ENCODE results near the gene EEF1AKMT1. TPM values are rescaled to one million over a fixed set of nuclear protein-coding genes. Genes with fewer than 3 reads are reported as not detected.

EEF1AKMT1 gene
- total and polyA plus RNA-seq, 10 of the 15 experiments (the other 5 are each of a cell fraction or from before 2014, with no cell fraction given): 7.9 to 44.5 (median 11.0) TPM

GRCh38 chr13:20738616-20739015 lies 35.1 kb downstream of the EEF1AKMT1 start:
- H3K79me2 ChIP-seq (ENCODE audit: control insufficient read depth, insufficient read depth, low read length): no peaks in the 10 kb centered on the region
- SMC1A ChIA-PET (ENCODE audit: uncharacterized antibody, unreplicated experiment): no interaction called here
- H4K20me1 ChIP-seq (ENCODE audit: control insufficient read depth, insufficient read depth): no peaks in the 10 kb centered on the region
- CTCF ChIA-PET: no interaction called here
- H3K27me3 ChIP-seq (replicated peaks in 1 of 2; ENCODE audit: control insufficient read depth in 2 of 2, insufficient read depth in 2 of 2, low read length in 1 of 2): no peaks in the 10 kb centered on the region
- no peak overlapping the region for H3K27ac ChIP-seq (ENCODE audit: control insufficient read depth, insufficient read depth)
- H3K9me3 ChIP-seq (replicated peaks; ENCODE audit: control insufficient read depth, insufficient read depth, low read length): no peaks in the 10 kb centered on the region; the same call in 2 of the 3 replicates
- WGBS (ENCODE audit: insufficient coverage, insufficient replicate concordance, low lambda C conversion rate, missing lambda C conversion rate): over 99% methylated on average over 6 of the region's 6 CpGs
- no peak for TF ChIP-seq ATF7 (IDR thresholded peaks at IDR 0.05; ENCODE audit: low read depth)
- TF ChIP-seq, protein P1, sequence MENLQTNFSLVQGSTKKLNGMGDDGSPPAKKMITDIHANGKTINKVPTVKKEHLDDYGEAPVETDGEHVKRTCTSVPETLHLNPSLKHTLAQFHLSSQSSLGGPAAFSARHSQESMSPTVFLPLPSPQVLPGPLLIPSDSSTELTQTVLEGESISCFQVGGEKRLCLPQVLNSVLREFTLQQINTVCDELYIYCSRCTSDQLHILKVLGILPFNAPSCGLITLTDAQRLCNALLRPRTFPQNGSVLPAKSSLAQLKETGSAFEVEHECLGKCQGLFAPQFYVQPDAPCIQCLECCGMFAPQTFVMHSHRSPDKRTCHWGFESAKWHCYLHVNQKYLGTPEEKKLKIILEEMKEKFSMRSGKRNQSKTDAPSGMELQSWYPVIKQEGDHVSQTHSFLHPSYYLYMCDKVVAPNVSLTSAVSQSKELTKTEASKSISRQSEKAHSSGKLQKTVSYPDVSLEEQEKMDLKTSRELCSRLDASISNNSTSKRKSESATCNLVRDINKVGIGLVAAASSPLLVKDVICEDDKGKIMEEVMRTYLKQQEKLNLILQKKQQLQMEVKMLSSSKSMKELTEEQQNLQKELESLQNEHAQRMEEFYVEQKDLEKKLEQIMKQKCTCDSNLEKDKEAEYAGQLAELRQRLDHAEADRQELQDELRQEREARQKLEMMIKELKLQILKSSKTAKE (IDR thresholded peaks at IDR 0.05; ENCODE audit: low read depth, poor library complexity, severe bottlenecking): no peak
- TF ChIP-seq, protein P2, sequence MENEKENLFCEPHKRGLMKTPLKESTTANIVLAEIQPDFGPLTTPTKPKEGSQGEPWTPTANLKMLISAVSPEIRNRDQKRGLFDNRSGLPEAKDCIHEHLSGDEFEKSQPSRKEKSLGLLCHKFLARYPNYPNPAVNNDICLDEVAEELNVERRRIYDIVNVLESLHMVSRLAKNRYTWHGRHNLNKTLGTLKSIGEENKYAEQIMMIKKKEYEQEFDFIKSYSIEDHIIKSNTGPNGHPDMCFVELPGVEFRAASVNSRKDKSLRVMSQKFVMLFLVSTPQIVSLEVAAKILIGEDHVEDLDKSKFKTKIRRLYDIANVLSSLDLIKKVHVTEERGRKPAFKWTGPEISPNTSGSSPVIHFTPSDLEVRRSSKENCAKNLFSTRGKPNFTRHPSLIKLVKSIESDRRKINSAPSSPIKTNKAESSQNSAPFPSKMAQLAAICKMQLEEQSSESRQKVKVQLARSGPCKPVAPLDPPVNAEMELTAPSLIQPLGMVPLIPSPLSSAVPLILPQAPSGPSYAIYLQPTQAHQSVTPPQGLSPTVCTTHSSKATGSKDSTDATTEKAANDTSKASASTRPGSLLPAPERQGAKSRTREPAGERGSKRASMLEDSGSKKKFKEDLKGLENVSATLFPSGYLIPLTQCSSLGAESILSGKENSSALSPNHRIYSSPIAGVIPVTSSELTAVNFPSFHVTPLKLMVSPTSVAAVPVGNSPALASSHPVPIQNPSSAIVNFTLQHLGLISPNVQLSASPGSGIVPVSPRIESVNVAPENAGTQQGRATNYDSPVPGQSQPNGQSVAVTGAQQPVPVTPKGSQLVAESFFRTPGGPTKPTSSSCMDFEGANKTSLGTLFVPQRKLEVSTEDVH (IDR thresholded peaks at IDR 0.05; ENCODE audit: low read depth, partially characterized antibody): no peak
- no peaks in the 10 kb centered on the region for H3K36me3 ChIP-seq (ENCODE audit: control insufficient read depth in 2 of 2, insufficient read depth in 2 of 2, low read length in 1 of 2)
- BruUV-seq (replicated peaks): no TSS peak
- DNase-seq (ENCODE audit: low read depth, low spot score) (no peak), FAIRE-seq (no peak), ATAC-seq (no peak)
- POLR2A ChIA-PET: no interaction called here
- no peak overlapping the region for H2AFZ ChIP-seq (ENCODE audit: control insufficient read depth, low read depth, low read length)
- in situ Hi-C loops (cut with MboI) (no loop called here), intact Hi-C loops (cut with micrococcal nuclease; ENCODE audit: unreplicated experiment) (no loop called here)
- RAD21 ChIA-PET (ENCODE audit: unreplicated experiment): no interaction called here
- H3K4me2 ChIP-seq (ENCODE audit: control insufficient read depth, insufficient read depth): no peak overlapping the region
- no peak overlapping the region for H3K4me3 ChIP-seq
- H3K9ac ChIP-seq (ENCODE audit: control insufficient read depth, insufficient read depth, low read length): no peak overlapping the region
- H3K4me1 ChIP-seq (ENCODE audit: control insufficient read depth, insufficient read depth, low read length): no peaks in the 10 kb centered on the region

All from GM12878 (cell line).